GM19099 (cell line): ENCODE measurements around the gene SOX5.

Experiments
- POLR2A ChIP-seq: IDR thresholded peaks from 3 replicates; pipeline ENCODE4 v1.6.1; 2011; ENCODE audit warnings: low read depth; ENCODE audit not compliant: insufficient read length; ENCODE audit errors: extremely low read depth

SOX5 gene

GRCh38 chr12:23548742-23549141, 400.7 kb downstream of the SOX5 start:
- no peak for TF ChIP-seq POLR2A

GRCh38 chr12:23546756-23547155, 402.7 kb downstream of the SOX5 start:
- TF ChIP-seq POLR2A, result no peak

GRCh38 chr12:23543767-23544166, 405.7 kb downstream of the SOX5 start:
- TF ChIP-seq POLR2A, result no peak

- TF ChIP-seq POLR2A, result no peak
Observed at GRCh38 chr12:23542187-23542586, 407.3 kb downstream of the SOX5 start.

- no peak for TF ChIP-seq POLR2A
Observed at GRCh38 chr12:23540572-23540971, 408.9 kb downstream of the SOX5 start.

GRCh38 chr12:23536293-23536692, 413.2 kb downstream of the SOX5 start:
- no peak for TF ChIP-seq POLR2A

- no peak for TF ChIP-seq POLR2A
Observed at GRCh38 chr12:23535441-23535840, 414.0 kb downstream of the SOX5 start.

- TF ChIP-seq POLR2A, result no peak
Observed at GRCh38 chr12:23534196-23534595, 415.3 kb downstream of the SOX5 start.

- no peak for TF ChIP-seq POLR2A
Observed at GRCh38 chr12:23533699-23534098, 415.8 kb downstream of the SOX5 start.

- no peak for TF ChIP-seq POLR2A
Observed at GRCh38 chr12:23533265-23533664, 416.2 kb downstream of the SOX5 start.

GRCh38 chr12:23528316-23528715, 421.2 kb downstream of the SOX5 start:
- TF ChIP-seq POLR2A, result no peak

GRCh38 chr12:23525450-23526072, 423.9 kb downstream of the SOX5 start:
- TF ChIP-seq POLR2A, result no peak

GRCh38 chr12:23523339-23523738, 426.1 kb downstream of the SOX5 start:
- no peak for TF ChIP-seq POLR2A

GRCh38 chr12:23510484-23510883, 439.0 kb downstream of the SOX5 start:
- TF ChIP-seq POLR2A, result no peak

GRCh38 chr12:23504641-23505399, 444.6 kb downstream of the SOX5 start:
- TF ChIP-seq POLR2A, result no peak

- TF ChIP-seq POLR2A, result no peak
Observed at GRCh38 chr12:23504043-23504442, 445.4 kb downstream of the SOX5 start.
